GM21786 (cell line): ENCODE measurements around the gene LHX4.

Source experiments
- ATAC-seq: cut with Tn5 transposase; IDR thresholded peaks from one replicate; pipeline ENCODE4 v1.9.1; 2021; ENCODE audit not compliant: unreplicated experiment

LHX4 gene

GRCh38 chr1:180229483-180230415, at the start of gene LHX4:
LHX4 (plus strand) TSS chr1:180230264; CDS start chr1:180230530, 266 bp downstream.
- ATAC-seq: no peak

DNA sequence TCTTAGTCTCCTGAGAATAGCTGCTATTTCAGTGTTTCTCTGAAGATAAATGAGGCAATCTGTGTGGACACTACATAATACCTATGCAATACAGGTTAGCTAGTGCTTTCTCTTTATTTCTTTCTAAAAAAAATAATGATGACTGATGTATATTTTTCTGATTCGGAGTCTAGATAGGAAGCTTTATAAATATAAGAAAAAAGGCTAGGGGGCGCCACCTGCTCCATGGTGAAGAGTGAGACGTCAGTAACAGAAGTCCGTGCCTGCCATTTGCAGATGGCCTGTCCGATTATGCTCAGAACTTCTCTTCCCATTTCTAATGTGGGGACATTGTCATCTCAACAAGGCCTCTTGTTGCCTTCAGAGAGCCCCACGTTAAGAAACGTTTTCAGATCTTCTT, 49.0 kb upstream of the LHX4 start:
- no peak for ATAC-seq

DNA sequence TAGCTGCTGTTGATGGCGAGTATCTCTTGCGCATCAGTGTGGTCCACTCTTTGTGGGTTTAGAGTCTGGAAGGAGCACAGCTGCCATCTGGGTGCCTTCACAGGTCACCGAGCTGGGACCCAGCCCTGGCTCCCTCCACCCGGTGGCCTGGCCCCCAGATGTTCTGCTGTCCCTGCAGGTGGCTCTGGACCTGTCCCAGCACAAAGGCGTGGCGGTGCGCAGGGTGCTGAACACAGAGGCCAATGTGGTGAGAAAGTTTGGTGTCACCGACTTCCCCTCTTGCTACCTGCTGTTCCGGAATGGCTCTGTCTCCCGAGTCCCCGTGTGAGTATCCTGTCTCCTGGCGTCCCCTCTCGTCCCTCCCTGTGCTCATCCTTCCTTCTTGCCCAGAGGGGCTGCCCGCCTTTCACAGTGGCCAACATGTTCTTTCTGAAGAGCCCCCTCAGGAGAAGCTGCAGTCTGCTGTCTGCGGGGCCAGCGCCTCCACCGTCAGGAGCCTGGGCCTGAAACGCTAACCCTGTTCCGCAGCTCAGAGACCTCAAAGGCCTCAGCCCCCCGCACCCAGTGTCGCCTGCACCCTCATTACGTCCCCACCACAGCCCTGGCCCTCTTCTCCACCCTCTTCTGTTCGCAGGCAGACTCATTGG, 47.9 kb upstream of the LHX4 start:
- no peak for ATAC-seq

DNA sequence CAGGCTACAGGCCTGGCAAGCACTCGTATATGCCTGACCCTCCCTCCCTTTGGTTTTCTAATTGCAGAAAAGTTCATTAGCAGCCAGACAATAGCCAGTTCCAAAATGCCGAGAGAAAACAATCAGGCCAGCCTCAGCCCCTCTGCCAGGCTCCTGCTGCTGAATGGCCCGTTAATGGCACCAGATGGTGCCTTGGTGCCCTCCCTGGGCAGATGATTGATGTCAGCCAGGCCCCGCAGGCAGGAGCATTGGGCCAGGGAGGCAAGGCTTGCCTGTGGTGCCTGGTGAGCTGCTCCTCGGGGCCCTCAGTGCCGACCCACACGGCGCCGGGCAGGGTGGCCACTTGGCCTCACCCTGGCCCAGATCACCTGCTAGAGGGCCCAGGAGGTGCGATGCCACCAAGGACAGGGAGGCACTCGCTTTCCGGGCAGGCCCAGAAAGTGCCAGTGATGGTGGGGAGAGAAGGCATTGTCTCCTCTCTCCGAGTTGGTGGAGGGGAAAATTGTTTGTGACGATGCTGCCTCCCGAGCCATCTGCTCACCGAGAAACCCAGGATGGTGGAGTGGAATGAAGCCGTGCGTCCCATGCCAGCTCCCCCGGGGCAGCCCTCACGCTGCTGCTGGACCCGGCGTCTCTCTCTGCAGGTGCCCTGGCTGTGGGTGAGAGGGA, 47.3 kb upstream of the LHX4 start:
- no peak for ATAC-seq

DNA sequence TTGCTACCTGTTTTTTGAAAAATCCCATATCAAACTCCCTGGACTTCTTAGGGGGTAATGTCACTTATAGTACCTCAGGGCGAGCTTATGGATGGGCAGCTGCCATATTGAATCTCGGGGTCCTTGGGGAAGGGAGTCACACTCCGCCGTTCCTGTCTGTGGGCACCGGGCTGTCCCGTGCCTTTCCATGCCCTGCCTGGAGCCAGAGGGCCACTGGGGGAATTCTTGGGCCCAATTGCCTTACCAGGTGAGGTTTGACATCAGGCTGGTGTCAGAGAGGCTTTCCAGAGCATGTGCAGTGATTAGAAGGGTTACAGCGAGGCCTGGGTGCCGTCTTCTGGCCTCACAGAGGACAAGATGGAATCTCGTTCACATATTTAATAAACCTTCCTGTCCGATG, 46.6 kb upstream of the LHX4 start:
- no peak for ATAC-seq

GRCh38 chr1:180184041-180184440, 46.0 kb upstream of the LHX4 start:
- ATAC-seq: no peak

DNA sequence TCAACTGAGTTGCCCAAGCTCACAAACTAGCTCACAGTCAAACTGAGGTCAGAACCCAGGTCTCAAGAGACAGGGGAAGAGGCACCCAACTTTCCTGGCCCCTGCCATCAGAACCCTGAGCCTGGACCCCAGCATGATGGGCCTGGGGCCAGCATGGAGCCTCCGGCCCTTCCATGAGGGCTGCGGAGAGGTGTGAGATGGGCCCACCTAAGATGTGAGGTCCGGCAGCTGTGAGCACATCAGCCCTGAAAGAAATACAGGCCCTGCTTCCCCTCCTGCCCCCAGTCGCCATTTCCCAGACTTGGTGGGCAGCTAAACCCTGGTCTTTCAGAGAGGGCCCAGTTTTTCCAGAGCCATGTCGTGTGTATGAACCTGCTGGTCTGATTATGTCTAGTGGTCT, 44.8 kb upstream of the LHX4 start:
- ATAC-seq: no peak

GRCh38 chr1:180185971-180186645, 44.0 kb upstream of the LHX4 start:
- no peak for ATAC-seq

- no peak for ATAC-seq
Measured at GRCh38 chr1:180186831-180187230, 43.2 kb upstream of the LHX4 start.

DNA sequence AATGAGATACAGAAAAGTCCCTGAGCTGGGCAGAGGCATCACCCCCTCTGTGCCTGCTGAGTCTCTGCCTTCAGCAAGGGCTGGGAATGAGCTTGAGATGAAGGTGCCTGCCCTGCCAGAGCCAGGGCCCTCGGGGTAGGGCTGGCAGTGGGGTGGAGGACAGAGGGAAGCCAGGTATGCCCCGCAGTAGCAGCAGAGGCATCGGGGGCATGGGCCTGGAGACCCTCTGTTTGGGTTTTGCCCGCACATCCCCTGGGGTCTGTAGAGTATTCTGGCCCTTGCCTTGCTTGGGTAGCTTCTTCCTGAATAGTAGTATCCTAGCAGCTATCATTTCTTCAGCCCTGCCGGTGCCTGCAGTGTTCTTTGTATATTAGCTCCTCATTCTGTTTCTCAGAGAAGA, 42.4 kb upstream of the LHX4 start:
- ATAC-seq: no peak

DNA sequence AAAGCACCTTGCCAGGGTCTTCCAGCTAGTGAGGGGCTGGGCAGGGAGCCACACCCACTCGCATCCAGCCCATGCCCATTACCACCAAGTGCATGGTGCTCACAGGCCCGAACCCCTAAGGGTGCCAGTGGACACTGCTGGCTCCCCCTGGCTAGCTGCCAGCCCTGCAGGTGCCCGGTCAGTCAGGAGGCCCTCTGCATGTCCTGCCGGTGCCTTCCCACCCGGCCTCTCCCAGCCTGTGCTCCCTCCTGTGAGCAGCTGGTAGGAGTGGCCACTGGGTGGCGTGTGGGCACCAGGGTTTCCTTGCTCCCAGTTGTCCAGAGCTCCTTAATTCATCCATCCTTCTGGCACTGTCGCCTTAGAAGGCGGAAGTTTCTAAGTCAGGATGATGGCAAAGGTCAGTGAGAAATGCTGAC, 42.0 kb upstream of the LHX4 start:
- ATAC-seq: no peak

DNA sequence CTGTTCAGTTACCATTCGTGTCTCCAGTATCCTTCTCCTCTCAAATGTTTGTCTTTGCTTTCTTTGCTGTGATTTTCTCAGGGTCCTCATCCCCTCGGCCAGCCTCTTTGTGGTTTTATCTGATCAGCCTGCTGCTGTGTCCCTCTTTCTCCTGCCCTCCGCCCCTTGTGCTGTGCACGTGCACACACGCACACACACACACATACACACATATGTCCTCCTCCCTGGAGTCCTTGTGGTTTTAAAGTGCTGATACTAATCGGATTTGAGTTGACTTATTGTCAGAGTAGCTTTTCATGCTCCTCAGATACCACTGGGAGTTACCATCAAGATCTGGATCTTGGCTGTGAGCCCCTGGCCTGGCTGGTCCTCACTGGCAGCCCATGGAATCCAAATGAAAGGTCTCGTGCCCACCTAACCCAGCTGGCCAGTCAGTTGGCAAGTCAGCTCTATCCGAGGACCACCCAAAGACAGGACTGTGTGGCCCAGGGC, 41.3 kb upstream of the LHX4 start:
- ATAC-seq: no peak

DNA sequence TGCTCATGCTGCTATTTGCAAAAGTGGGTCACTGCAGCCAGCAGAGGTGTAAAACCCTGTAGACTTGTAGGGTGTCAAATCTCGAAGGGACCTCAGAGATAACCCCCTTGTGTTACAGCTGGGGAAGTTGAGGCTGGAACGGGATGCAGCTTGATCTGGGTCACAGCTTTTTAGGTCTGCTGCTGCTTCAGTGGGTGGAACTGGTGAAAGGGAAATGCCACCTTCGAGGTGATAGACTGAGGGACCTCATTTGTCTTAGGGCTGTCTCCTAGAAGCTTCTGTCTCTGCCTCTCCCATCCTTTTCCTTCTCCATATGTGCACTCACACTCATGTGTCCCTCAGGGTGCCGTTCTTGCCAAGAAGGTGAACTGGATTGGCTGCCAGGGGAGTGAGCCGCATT, 40.0 kb upstream of the LHX4 start:
- no peak for ATAC-seq

DNA sequence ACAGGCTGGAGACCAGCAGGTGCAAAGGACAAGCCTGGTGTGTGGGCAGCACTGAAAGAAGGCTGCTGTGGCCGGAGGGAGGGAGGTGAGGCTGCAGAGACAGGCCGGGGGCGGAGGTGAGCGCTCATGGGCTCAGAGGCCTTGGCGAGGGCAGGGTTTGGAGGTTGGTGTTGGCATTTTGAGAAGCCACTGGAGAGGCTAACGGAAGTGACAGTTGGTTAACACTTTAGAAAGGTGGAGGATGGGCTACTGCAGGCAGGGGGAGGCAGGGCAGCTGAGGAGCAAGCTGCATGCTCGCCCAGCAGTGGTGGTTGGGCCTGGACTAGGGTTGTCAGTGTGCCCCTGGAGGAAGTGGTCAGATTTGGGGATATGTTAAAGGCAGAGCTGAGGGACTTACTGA, 37.9 kb upstream of the LHX4 start:
- ATAC-seq: no peak

DNA sequence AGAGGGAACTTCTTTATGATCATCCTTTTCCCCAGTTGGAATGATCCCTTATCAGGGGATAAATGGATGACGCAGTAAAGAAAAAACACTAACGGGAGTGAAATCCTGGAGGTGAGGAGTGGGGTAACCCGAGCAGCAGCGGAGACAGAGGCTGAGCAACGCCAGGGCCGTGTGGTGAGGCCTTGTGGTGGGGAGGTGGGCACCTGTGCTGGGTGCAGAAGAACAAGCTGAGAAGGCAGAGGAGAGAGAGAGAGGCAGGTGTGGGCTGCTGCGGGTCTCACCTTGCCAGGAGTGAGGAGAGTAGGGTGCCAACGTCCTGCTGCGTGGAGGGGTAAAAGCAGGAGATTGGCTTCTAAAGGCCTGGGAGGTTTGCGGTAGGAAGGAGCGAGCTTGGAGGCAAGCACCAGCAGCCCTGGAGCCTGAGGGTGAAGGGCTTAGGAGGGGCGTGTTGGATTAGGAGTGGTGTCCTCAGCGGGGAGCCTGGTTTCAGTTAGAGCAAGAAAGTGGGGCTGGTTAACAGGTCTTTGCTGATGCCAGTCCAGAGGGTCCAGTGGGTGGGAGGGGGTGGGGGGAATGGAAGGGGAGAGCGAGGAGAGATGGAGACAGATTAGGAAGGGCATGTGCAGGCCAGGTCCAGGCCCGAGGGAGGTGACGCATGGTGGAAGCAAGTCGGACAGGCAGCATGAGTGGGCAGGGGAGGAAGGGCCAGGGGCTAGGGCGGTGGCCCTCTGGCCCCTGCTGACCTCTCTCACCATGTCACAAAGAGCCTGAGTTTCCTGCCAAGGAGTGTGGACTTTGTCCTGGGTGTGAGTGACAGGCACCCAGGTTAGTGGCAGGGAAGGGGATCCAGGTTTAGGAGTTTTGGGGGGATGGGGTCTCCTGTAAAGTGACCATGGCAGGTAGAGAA, 36.7 kb upstream of the LHX4 start:
- no peak for ATAC-seq

DNA sequence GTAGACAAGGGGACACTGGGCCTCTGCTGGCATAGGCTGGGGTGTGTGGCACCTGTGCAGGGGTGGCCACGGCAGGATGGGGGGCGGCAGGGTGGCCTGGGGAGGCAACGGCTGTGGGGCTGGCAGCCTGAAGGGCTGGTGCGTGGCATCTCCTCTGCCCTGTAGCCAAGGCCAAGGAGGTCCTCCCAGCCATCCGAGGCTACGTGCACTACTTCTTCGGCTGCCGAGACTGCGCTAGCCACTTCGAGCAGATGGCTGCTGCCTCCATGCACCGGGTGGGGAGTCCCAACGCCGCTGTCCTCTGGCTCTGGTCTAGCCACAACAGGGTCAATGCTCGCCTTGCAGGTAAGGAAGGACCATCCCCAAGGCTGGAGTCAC, 36.0 kb upstream of the LHX4 start:
- ATAC-seq: no peak

GRCh38 chr1:180194546-180195207, 35.4 kb upstream of the LHX4 start:
- no peak for ATAC-seq

DNA sequence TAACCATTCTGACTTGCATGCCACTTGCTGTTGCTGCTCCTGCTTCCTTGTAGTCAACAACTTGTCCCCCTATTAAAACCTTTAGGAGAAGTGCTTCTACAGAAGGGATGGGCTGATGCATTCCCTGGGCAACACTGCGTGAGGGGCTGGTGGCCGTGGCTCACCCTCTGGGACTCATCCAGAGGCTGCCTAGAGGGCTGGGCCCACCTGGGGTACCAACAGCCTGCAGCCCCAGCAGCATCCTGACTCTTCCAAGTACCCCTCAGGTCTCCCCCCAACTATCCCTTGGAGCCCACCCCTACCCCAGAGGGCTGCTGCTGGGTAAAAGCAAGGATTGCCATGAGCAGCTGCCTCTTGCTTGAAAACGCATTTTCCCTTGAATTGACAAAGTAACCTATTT, 34.7 kb upstream of the LHX4 start:
- ATAC-seq: no peak

GRCh38 chr1:180195916-180196315, 34.1 kb upstream of the LHX4 start:
- no peak for ATAC-seq
